AG09319 (cell line): ENCODE measurements around the gene CANT1.

Source experiments
- DNase-seq: peaks from one replicate; pipeline ENCODE4 v3.0.0-alpha.2; 2010; ENCODE audit warnings: low read depth; ENCODE audit errors: extremely low read depth
- TF ChIP-seq, protein P1 (sequence below): IDR thresholded peaks from 2 replicates; pipeline ENCODE4 v1.5.1; 2011; ENCODE audit warnings: low read depth, mild to moderate bottlenecking, inconsistent platforms, low read length, moderate library complexity

The CANT1 gene

GRCh38 chr17:78993241-78993956 lies 16.2 kb downstream of the CANT1 start:
- TF ChIP-seq, protein P1, sequence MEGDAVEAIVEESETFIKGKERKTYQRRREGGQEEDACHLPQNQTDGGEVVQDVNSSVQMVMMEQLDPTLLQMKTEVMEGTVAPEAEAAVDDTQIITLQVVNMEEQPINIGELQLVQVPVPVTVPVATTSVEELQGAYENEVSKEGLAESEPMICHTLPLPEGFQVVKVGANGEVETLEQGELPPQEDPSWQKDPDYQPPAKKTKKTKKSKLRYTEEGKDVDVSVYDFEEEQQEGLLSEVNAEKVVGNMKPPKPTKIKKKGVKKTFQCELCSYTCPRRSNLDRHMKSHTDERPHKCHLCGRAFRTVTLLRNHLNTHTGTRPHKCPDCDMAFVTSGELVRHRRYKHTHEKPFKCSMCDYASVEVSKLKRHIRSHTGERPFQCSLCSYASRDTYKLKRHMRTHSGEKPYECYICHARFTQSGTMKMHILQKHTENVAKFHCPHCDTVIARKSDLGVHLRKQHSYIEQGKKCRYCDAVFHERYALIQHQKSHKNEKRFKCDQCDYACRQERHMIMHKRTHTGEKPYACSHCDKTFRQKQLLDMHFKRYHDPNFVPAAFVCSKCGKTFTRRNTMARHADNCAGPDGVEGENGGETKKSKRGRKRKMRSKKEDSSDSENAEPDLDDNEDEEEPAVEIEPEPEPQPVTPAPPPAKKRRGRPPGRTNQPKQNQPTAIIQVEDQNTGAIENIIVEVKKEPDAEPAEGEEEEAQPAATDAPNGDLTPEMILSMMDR, result peak; percentile 68
- no peak for DNase-seq

GRCh38 chr17:78992542-78993212 lies 16.9 kb downstream of the CANT1 start:
- TF ChIP-seq, protein P1, result no peak
- DNase-seq, result no peak

- no peak for DNase-seq
- TF ChIP-seq, protein P1, result no peak
Observed at GRCh38 chr17:78991906-78992532, 17.5 kb downstream of the CANT1 start.

- DNase-seq, result no peak
- TF ChIP-seq, protein P1, result no peak
Observed at GRCh38 chr17:78991017-78991738, 18.4 kb downstream of the CANT1 start.

- no peak for DNase-seq
- TF ChIP-seq, protein P1, result no peak
Observed at GRCh38 chr17:78990349-78991016, 19.1 kb downstream of the CANT1 start.

DNA sequence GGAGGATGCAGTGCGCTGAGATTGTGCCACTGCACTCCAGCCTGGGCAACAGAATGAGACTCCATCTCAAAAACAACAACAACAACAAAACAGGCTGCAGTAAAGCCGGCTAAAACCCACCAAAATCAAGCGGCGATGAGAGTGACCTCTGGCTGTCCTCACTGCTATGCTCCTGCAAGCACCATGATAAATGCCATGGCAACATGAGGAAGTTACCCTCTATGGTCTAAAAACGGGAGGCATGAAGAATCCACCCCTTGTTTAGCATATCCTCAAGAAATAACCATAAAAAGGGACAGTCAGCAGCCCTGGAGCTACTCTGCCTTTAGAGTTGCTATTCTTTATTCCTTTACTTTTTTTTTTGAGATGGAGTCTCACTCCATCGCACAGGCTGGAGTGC lies 21.4 kb downstream of the CANT1 start:
- DNase-seq, result no peak

More for the DNA sequence above, 21.4 kb downstream of the CANT1 start:
- TF ChIP-seq, protein P1, result no peak
